ENCODE measurements around the gene AADACL4.
A peak's percentile ranks its signal among the peaks of the same experiment; 100 is the strongest.
"Not testable (repeated sequence)": the region's sequence is repeated elsewhere in the genome, so short reads cannot be mapped to it uniquely, and the experiment has no call there.

Gene AADACL4

DNA sequence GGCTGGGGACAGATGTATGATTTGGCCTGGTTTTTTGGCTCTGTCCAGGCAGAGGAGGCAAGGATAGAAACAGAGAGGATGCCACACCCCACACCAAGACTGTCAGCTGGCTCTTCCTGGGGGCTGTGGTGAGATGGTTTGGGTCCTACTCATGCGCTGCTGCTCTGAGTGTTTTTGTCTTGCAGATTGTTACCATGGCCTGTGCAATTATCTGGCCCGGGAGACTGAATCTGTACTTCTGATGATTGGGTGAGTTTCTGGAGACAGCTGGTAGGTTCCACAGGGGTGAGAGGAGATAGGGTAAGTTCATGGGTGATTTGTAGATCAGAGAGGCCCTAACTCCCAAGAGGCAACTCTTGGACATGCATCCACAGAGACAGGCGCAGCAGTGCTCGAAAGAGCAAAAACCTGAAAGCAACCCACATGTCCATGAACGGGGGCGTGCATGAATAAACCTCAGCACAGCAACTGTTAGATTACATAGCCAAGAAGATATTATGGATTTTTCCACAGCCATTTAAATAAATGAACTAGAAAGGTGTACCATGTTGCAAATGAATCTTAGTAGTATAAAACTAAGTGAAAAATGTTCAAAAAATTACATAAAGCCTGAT is 17.8 kb downstream of the AADACL4 start:
- no peak for DNase-seq

DNA sequence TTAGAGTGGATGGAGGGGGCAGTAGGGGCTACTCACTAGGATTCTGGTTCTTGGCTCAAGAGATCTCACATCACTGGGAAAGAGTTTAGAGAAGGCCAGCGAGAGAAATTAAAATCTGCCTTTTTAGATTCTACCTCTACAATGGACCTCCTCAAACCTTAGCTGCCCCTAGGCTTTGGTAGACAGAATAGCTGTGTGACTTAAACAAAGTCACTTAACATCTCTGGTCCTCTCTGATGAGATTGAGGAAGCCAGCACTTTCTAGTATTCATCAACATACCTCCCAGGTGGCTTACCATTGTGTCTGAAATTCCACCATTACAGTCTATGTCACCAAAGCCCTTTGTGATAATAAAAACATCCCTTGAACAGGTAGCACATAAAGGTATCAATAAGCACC is 18.7 kb downstream of the AADACL4 start:
- DNase-seq: no peak

DNA sequence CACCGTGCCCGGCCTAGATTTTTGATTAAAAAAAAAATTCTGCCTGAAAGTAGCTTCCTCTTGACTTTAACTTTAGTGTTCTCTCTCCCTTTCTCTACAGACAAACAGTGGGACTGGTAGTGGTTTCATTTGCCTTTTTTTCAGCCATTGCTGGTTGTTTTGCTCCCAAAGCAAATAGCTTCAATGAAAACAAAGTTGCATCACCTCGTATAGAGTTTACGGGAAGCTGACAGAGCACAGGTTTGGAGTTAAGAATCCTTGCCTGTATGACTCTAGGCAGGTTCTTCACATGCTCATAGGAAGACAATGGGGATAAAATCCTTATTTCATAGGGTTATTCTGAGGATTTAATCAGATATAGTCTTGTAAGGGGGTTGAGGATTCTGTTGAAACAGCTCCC is 21.6 kb downstream of the AADACL4 start:
- DNase-seq: peak; percentile 26

DNA sequence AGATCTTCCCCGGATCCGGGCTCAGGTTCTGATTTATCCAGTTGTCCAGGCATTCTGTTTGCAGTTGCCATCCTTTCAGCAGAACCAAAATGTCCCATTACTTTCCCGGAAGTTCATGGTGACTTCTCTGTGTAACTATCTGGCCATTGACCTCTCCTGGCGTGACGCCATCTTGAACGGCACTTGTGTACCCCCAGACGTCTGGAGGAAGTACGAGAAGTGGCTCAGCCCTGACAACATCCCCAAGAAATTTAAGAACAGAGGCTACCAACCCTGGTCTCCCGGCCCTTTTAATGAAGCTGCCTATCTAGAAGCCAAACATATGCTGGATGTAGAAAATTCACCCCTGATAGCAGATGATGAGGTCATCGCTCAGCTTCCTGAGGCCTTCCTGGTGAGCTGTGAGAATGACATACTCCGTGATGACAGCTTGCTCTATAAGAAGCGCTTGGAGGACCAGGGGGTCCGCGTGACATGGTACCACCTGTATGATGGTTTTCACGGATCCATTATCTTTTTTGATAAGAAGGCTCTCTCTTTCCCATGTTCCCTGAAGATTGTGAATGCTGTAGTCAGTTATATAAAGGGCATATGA is 22.4 kb downstream of the AADACL4 start:
- DNase-seq: no peak

DNA sequence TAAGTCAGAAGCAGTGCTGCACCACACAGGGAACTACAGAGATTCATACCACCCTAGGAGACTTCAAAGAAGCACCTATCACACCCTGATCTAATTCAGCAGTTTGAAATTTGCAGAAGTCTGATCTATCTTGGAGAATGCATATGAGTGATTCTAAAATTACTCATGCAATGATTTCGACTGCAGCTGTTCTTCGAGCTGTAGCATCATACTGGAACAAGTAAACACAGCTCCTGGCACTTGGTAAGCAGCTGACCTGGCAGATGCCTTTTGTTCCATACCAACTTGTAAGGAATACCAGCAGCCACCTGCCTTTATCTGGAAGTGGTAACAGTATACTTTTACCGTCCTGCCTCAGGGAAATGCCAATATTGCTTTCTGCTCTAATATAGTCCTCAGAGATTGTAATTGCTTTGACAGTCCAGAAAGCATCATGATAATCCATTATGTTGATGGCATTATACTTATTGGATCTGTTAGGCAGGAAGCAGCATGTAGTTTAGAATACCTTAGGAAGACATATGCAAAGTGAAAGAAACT is 25.7 kb downstream of the AADACL4 start:
- DNase-seq: no peak

DNA sequence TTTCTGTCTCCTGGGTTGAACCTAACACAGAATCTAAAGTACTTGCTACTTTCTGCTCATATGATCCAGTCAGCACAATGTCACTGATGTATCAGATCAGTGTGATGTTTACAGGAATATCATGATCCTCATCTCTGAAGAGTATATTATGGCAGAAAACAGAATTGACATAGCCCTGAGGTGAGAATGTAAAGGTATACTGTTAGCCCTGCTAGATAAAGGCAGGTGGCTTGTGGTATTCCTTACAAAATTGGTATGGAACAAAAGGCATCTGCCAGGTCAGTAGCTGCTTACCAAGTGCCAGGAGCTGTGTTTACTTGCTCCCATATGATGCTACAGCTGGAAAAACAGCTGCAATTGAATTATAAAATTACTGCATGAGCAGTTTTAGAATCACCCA is 30.5 kb downstream of the AADACL4 start:
- DNase-seq: no peak

DNA sequence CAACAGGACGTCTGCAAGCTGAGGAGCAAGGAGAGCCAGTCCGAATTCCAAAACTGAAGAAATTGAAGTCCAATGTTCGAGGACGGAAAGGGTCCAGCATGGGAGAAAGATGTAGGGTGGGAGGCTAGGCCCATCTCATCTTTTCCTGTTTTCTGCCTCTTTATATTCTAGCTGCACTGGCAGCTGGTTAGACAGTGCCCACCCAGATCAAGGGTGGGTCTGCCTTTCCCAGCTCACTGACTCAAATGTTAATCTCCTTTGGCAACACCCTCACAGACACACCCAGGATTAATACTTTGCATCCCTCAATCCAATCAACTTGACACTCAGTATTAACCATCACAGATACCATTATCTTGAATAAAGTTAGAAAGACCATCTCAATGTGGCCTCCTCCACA is 32.2 kb downstream of the AADACL4 start:
- DNase-seq: not testable (repeated sequence)

DNA sequence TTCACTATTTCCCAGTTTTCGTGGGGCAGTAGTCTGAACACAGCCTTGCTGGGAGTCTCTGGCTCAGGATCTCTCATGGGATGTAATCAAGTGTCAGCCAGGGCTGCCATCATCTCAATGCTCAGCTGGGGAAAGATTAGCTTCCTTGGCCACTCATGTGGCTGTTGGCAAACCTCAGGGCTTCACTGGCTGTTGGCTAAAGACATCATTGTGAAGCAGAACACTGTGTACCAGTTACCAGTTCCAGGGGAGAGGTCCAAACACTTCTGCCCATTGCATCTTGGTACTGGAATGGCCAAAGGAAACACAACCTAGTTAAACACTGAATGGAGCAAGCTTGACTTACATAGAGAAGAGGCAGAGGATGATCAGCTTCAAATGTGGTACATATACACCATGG is 33.7 kb downstream of the AADACL4 start:
- DNase-seq: no peak

DNA sequence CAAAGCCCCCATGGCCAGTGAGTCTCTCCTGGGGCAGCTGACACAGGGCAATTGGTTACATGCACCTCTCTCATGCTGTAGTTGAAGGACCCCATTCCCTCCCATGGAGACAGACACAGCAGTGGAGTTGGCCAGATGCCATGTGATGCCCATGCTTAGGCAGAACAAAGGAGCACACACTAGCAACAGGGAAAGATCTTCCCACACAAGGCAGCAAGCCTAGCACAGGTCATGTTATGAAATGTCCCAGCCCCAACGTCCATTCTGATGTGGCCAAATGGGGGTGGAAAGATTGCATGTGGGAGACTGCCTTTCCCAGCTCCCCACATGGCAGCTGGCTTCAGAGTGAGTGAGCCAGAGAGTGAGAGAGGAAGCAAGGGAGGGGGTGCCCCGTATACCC is 34.5 kb downstream of the AADACL4 start:
- DNase-seq: no peak

DNA sequence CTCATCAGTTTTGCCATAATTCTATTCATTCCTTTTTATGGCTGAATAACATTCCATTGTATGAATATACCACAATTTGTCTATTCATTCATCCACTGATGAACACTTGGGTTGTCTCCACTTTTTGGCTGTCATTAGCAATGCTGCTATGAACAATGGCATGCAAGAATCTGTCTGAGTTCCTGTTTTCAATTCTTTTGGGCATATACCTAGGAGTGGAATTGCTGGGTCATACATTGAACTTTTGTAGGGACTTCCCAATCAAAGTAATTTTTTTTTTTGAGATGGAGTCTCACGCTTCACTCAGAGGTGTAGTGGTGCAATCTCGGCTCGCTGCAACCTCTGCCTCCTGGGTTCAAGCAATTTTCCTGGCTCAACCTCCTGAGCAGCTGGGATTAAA is 34.9 kb downstream of the AADACL4 start:
- no peak for DNase-seq

DNA sequence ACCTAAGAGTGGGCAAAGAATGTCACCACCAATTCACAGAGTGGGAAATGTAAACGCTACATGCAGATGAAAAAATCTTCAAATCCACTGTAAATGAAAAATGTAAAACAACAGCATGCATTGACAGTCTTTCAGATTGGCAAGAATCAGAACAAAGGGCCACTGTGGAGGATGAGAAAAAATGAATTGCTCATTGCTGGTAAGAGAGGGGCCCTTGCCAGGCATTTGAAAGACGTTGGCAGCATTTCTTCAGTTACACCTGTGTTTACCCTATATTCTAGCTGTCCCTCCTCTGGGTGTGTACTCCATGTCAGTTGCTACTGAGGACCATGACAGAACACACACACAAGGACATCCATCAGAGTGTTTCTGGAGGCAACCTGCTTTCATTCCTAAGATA is 46.3 kb downstream of the AADACL4 start:
- DNase-seq: no peak

DNA sequence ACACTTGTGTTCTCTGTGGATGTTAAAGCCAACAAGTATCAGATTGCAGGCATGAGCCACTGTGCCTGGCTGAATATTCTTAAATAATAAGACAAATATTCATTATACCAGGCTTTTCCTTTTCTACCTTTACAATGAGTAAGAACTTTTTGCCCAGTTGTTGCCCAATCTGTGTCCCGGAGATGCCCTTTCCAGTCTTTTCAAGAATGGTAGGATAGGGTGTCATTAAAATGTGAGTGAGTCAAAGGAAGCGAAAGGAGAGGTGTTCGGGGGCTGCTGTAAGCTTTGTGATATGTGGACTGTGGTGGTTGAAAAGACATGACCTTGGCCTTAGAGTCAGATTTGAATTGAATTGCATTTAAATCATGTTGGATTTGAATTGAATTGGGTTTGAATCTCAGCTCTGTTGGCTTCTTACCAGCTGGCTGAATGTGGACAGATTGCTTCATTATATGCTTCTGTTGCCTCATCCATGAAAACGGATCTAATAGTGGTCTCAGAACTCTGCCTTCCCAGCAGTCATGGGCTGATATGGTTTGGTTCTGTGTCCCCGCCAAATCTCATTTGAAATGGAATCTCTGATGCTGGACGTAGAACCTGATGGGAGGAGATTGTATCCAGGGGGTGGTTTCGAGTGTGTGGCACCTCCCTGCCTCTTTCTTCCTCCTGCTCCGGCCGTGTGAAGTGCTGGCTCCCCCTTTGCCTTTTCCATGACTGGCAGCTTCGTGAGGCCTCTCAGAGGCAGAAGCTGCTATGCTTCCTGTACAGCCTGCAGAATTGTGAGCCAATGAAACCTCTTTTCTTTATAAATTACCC is 49.3 kb downstream of the AADACL4 start:
- peak; percentile 54 for DNase-seq

DNA sequence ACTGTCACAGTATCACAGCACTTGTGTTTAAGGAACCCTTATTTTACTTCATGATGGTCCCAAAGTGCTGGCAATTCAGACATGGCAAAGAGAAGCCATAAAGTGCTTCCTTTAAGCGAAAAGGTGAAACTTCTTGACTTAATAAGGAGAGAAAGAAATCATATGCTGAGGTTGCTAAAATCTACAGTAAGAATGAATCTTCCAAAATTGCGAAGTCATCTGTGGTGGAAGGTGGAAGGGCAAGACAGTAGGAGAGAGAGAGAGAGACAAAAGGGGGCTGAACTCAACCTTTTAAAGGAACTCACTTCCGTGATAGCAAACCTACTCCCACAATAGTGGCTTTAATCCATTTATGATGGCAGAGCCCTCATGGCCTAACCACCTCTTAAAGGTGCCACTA is 52.8 kb downstream of the AADACL4 start:
- DNase-seq: peak; percentile 22

DNA sequence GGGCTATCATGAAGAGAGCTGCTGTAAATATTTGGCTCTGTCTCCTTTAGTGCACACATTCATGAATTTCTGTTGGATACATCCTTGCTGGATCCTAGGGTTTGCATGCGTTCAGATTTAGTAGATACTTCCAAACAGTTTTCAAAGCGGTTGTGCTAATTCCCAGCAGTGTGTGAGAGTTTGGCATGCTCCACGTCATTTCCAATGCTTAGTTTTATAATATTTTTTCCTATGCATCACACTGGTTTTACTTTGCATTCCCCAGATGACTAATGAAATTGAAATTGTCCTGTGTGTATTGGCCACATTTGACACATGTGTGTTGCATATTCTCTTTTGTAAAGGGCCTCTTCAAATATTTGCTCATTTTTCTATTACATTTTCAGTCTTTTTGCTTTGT is 53.5 kb downstream of the AADACL4 start:
- DNase-seq: no peak

DNA sequence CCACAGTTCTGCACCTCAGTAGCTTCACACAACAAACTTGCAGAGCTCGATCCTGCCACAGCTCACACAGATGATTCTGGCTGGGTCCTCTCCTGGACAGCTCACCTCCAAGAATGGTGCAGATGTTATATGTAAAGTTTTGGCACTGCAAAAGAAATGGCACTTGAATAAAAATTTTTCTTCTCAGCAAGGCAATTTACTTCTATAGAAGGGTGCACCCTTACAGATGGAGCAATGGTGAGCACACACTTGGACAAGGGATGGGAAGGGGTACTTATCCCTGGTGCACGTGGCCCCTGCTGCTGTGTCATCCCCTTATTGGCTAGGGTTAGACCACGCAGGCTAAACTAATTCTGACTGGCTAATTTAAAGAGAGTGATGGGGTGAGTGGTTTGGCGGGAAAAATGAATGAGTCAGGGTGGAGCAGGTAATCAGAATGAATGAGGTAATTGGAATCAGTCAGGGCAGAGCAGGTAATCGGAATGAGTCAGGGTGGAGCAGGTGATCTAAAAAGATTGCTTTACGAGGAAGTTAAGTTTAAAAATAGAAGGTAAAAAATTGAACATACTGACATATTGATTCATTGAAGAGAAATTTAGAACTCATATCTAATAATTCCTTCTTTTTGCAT is 60.1 kb downstream of the AADACL4 start:
- DNase-seq: no peak

DNA sequence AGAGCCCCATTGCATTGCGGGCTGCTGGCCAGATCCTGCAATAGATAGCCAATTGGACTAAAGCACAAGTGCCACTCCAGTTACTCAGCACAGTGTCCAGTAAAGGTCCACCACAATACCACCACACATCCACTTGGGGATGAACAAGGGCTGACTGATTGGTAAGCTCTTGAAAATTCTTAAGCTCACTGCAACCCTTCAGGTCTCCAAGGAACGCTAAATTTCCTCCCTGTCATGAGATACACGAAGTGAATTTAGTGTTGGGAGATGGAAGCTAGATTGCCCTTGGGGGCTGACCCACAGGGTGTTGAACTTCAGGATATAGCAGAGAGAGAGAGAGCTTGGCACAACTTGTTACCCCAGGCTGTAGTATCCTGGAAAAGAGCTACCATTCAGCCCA is 62.2 kb downstream of the AADACL4 start:
- no peak for DNase-seq

DNA sequence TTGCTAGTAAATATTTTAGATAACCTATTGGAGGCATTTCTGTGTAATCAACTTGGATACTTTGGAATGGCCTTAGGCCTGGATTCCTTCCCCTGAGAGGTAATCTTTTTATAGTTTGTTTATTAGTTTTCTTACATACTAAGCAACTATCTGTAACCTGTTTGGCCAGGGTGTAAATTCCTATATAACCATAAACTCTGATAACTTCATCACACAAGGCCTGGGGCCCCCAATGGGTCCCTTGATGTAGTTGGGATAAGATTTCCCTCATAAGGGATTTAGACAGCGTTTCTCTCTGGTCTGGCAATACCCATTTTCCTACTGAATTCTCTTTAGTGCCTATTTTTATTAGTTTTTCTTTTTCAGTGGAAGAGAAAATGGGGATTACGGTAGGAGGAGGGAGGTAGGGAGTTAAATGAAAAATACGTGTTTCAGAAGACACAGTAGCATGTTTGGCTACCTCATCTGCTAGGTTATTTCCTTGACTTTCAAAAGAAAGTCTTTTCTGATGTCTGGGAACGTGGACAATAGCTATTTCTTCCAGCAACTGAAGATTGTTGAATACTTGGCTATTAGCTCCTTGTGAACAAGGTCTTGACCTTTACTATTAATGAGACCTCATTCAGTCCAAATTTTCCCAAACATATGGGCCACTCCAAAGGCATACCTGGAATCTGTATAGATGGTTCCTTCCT is 64.7 kb downstream of the AADACL4 start:
- DNase-seq: no peak

DNA sequence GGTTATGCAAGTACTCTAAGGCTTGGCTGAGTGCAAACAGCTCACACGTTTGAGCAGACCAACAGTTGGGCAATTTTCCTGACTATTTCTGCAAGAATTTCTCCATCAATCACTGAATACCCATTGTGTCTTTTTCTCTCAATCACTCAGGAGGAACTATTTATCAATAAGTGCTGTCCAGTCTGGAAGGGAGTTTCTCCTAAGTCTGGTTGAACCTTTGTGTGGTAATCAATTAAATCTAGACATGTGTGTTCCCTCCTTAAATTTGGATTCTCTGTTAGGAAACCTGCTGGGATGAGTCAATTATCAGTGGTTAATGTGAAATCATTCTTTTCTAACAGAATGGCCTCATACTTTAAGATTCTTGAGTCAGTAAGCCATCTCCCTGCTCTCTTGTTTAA is 65.2 kb downstream of the AADACL4 start:
- DNase-seq: no peak

DNA sequence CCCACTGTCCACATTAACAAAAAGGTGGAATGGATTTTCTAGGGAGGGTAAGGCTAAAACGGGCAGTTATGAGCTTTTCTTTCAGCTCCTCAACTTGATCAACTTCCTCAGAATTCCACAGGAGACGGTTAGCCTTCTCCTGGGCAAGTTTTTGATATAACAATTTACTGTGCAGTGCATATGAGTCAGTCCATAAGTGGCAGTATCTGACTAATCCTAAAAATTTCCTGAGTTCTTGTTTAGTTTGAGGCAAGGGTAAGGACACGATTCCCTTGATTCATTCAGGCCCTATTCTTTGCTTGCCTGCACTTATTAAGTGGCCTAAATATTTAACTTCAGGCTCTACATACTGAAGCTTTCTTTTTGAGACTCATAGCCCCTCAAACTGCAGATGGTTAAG is 65.8 kb downstream of the AADACL4 start:
- DNase-seq: no peak

DNA sequence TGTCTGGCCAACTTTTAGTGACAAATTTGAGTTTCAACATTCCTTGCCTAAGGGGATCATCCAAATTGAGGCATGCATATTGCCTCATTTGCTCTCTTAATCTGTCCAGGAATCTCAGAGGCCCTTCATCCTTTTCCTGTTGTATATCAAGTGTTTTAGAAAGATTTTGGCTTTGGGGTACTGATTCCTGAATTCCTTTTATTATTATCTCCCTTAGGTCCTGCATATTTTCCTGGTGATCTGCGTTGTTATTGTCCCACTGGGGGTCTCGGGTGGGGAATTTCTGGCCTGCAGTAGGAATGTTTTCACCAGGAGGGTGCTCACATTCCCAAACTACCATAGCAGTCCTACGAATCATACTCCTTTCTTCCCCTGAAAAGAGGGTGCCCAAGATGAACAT is 67.7 kb downstream of the AADACL4 start:
- no peak for DNase-seq

DNA sequence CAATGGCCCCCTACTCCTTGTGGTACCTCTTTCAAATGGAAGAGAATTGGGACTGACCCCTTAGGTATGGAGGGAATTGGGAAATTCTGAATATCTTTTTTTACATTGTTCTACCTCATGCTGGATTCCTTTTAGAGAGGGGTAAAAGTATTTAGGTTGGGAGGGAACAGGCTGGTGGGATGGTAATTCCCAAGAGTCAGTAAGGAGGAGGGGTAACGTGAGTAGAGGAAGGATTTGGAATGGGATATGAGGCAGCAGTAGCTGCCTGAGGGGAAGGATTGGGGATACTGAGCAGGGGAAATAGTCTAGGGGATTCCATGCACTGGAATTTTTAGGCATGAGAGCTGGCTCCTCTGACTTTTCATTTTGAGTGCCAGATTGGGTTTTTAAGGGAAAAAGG is 68.2 kb downstream of the AADACL4 start:
- DNase-seq: no peak

DNA sequence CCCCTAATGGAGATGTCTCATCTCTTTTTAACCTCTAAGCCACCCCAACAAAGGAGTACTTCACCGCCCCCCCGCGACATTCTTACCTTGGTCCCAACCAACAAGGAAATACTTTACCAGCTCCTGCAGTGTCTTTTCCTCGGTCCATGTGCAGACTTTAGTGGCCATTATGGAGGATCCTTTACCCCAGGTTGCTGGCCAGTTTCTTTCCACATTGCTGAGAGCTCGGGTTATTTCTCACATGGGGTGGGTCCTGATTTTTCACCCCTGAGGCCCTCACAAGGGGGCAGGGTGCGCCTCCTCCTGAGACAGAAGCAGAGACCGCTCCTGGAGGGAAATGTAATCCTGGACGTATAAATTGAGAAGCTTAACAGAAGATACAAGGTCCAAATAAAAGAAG is 69.0 kb downstream of the AADACL4 start:
- no peak for DNase-seq

DNA sequence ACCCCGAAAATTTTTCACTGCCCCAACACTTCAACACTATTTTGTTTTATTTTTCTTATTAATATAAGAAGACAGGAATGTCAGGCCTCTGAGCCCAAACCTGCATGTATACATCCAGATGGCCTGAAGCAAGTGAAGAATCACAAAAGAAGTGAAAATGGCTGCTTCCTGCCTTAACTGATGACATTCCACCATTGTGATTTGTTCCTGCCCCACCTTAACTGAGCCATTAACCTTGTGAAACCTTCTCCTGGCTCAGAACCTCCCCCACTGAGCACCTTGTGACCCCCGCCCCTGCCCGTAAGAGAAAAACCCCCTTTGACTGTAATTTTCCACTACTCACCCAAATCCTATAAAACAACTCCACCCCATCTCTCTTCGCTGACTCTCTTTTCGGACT is 69.8 kb downstream of the AADACL4 start:
- DNase-seq: not testable (repeated sequence)

Data from OCI-M1 (cell line).